ENCODE results near the gene LPO.

LPO gene

DNA sequence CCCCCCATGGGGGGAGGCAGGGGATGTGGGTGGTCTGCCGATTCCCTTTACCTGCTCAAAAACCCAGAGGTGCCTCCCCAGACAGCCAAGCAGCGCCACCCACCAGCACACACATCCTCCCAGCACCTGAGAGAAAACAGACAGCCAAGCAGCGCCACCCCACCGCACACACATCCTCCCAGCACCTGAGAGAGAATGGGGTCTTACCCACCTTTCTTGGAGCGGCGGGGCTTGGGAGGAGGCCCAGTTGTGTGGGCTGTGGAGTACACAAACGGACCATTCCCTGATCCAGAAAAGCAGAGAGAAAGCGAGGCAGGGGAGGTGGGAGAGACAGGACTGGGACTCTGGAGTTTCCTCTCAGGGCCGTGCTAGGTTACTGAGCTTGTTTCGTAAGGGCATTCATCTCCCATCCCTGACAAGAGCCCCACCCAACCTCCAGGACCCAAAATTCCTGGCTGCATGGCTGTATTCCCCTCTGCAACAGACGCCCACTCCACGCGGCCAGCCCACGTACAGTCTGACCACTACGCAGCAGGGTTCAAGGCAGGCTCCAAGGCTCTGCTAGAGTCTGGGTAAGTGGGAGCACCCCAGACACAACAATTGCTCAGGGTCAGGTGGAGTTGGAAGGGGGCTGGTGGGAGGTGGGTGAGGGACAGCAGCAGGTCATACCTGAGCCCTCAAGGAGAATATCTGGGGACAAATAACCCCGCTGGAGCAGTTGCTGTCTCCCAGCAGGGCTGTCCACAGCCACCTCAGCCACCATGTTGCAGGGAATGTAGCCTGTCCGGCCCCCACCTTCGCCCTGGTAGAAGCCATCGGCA is 68.0 kb downstream of the LPO start:
- no peak for DNase-seq

DNA sequence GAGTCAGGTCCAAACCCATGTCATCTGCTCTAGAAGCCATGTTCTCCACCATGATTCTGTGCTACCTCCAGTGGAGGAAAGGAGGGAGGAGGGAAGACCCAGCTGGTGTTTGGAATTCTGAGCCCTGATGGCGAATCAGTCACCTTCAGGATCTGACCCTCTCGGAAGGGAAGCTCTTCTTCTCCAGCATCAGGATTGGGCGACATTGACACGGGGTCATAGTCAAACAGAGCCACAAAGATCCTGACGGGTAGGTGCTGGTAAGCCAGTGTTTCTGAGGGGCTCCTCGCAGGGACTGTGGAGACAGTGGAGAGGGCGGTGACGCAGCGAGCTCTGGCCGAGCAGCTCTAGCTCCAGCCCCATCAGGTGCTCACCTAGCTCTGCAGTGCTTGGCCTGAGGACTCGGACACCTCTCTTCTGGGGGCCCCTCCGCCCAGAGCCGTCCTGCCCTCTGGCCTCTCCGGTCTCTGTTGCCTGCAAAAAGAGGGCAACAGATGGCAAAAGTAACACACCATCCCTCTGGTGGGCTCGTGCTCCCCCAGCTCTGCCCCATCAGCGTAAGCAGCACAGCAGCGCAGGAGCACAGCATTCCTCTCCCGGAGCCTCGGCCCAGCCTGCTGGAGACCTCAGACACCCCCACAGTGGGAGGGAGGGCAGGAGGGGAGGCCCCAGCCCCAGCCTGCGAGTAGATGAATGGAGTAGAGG is 69.2 kb downstream of the LPO start:
- DNase-seq, result no peak

DNA sequence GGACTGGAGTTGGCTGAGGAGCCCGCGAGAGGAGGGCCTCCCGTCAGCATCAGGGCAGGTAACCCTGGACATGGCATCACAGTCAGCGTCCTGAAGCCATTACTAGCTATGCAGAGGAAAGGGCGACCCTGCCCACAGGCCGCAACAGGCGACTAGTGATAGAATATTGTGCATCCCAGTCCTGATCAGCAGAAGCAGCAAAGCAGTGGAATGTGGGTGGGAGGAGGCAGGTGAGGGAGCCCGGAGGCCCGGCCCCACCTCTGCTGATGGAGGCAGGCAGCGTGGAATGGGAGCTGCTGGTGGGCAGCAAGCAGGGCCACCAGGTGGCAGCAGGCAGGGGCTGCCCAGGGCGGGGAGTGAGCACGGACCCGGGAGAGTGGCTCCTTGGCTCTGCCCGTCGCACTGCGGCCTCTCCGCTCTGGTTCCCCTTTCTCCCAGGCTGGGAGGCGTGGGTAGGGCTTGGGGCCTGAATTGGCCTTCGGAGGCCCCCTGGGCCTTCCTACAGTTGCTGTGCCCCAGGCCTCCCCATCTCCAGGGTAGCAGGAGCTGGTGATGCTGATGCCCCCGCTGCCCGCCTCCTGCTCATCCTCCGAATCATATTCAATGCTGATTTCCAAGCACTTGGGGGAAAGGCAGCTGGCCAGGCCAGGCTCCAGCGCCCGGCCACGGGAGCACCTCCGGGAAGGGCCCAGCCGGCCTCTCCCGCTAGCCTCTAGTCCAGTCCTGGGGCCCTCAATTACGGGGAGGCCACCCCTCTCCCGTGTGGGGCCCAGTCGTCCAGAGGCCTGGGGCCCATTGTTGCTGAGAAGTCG is 70.0 kb downstream of the LPO start:
- DNase-seq, result no peak

DNA sequence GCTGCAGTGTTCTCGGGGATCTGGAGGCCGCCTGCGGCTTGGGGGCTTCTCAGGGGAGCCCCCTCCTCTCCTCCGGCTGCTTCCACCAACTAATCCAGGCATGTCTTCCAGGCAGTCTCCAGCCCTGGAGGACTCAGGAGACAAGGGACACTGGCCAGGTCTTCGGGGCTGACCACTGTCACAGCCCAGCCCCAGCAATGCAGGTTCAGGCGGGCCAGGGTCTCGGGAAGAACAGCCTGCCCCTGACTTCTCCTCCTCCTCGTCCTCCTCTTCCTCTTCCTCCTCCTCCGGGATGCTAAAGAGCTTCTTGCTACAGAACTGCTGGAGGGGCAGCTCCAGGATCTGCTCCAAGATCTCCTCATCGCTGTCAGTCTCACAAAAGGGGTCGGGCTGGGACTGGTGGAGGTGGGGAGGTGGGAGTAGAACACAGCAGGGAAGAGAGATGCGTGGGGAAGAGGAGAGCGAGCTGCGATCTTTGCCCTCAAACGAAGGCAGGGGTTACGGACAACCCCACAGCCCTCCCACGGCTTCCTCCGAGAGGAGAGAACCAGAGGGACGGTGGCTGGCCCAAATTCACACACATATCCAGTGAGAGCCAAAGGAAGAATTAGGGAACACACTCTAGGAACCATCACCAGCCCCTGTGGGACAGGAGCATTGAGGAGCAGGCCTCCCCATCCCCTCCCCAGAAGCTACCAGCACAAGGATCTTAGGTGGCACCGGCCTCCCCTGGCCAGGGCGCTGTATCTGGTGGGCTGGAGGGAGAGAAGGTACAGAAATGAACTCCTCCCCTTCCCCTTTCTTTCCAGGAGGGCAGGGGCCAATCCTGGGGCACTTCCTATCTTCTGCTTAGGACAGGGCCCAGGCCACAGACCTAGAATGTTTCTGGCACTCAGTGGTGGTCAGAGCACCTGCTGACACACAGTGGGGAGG is 70.9 kb downstream of the LPO start:
- no peak for DNase-seq

DNA sequence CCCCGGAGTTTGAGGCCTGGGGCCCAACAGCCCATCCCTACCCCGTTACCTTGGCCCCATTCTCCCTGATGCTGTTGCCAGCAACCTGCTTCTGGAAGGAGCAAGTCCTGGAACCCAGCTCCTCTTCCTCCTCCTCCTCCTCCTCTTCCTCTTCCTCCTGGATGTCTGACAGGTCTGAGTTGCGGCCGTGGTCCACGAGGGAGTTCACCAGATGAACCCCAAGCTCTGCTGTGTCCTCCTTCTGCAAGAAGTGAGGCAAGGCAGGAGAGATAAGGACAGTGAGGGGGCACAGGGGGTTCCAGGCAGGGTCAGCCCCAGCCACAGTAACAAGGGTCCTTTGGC is 71.5 kb downstream of the LPO start:
- no peak for DNase-seq

DNA sequence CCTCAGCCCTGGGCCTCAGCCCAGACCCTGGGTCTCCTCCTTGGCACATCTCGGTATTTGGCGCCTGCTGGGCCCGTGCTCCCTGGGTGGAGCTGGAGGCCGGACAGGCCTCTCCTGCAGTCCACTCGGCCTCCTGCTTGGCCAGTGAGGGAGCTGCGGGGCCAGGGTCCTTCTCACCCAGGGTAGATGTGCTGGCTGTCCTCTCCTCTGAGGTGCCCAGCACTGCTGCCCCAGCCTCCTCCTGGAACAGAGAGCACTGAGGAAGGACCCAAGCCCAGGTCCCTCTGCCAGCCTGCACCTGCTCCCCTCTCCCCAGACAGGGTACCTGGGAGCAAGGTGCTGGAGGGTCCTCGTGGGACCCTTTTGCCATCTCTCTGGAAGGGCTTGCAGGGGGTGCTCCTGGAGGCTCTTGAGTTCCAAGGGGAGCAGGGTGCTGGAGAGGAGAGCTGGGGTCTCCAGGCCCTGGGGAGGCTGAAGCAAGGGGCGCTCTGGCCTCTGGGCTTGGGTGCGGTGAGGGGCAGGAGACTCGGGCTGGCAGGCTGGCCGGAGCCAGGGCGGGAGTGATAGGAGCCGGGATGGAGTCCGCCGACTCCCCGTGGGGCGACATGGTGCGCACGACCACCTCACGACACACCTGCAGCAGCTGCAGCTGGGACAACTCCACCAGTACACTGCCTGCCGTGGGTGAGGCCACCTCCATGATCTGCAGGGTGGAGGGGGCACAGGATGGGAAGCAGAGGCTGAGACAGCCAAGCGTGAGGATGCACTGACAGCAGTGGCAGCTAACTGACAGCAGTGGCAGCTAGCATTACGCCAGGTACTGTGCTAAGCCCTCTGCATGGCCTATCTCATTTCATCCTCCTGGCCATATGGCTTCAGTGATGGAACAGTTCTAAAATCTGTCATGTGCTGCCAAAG is 72.4 kb downstream of the LPO start:
- DNase-seq, result no peak

DNA sequence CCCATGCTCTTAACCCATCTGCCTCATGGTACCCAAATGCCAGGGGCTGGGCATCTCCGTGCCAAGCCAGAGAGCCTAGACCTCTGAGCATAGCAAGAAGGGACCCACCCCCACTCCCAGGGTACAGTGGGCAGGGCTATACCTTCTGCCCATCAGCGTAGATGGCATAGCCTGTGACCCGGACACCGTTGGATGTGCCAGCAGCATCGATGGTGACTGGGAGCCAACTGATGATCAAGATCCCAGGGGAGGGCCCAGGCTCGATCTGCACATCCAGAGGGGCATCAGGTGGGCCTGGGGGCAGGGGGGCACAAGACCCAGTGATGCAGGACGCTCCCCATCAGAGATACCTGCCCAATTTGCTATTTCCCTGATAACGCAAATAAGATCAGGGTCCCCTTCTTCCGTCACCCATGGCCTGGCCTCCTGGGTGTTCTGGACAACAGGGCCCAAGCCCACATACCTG is 73.1 kb downstream of the LPO start:
- DNase-seq, result no peak

DNA sequence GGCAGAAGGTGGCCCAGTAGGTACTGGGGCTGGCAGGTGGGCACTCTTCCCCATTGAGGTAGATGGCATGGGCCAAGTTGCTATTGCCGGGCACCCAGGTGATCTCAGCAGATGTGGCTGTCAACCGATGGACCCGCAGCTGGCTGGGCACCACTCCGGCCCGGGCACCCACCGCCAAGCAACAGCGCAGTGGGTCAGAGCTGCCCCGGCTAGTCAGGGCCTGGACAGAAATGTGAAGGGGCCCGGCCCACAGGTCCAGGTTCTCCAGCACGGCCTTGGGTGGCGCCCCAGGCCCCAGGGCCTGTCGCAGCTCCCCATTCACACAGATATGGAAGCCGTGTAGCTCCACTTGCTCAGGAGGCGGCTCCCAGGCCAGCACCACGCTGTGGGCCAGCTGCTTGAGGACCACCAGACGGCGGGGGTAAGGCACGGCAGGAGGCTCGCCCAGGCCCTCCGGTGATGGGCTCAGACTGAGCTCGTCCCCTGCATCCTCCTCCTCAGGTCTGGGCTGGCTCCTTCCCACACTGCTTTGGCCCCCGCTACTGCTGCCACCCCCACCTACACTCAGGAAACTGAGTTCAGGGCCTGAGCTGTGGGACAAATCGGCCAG is 73.7 kb downstream of the LPO start:
- no peak for DNase-seq

DNA sequence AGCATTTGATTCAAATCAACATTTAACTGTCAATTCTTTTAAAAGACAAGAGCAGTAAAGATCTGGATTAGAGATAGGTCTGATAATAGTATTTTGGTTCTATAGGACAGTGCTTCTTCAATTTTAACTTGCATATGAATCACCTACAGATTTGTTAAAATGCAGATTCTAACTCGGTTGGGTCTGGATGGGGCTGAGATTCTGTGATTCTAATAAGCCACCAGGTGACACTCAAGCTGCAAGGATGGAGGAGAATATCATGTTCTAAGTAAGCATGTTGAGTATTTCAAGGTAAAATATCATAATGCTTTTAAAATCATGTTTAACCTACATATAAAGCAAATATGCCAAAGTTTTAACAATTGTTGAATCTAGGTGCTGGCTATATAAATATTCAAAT is 74.4 kb downstream of the LPO start:
- no peak for DNase-seq

DNA sequence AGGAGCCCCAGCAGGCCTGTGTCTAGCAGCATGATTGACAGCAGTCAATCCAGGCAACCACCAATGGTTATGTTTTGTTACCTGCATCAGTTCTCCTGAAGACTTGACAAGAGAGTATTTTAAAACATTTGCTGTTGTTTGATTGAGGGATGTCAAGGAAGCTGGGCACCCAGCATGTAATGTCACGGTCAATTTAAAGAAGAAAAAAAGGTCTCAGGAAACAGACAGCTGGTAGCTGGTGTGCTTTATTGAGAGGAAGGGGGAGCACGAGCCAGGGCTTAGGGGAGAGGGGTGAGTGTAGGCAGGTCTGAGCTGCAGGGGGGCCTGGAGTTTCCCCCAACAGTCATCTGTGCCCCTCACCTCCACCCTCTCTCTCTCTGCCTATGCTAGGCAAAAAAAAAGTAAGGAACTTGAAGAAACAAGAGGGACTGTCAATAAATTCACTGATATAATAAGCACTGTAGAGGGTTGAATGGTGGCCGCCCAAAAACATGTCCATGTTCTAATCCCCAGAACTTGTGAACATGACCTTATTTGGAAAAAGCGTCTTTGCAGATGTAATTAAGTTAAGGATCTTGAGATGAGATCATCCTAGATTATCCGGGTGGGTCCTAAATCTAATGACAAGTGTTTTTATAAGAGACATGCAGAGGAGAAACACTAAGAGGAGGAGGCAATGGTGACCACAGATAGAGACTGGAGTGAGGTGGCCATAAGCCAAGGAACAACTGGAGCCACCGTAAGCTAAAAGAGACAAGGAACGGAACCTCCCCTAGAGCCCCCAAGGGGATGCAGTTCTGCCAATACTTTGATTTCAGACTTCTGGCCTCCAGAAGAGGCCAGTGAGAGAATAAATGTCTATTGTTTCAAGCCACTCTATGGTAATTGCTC is 75.7 kb downstream of the LPO start:
- no peak for DNase-seq

DNA sequence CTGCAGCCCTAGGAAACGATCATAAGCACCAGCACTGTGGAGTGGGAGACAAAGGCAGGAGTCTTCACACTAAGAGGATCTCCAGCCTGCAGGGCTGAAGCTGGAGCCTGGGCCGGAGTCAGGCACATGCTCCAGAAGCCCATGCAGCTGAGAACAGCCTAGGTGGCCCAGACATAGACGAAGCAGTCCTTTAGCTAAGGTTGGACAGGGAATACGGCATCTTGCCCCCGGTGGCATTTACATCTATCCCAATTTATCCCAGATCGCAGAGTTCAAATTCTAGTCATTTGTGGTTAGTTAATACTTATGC is 76.3 kb downstream of the LPO start:
- DNase-seq, result no peak

DNA sequence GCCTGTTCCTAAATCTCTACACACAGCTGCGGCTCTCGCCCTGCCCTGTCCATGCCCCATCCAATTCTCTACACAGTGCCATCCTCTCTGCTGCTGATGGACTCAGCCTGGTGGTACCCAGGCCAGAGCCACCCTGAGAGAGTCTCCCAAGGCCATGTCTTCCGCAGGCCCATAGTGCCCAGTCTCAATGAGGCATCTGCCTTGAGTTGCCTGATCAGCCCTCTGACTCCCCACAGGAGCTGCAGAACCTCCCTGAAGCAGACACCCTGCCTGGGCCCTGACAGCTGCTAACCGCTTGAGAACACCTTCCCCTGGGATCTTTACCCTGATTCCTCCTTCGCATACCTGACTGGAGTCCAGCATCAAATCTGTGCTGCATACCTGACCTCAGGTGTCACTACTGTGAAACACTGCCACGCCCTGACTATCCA is 76.9 kb downstream of the LPO start:
- no peak for DNase-seq

DNA sequence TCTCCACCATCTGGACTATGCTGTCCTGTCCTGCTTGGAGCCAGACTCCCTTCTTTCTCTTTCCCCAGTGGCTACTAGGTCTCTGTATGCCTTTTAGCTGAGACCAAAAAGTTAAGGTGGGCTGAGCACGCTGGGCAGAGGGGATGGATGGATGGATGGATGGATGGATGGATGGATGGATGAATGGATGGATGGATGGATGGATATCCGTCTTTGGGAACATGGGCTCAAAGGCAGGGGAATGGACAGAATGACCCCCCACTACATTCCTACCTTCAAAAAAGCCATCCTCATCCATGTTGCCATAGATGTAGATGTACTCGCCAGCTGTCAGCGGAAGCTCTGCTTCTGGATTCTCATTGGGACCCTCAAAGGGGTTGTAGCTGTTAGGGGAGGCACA is 77.4 kb downstream of the LPO start:
- DNase-seq, result no peak

DNA sequence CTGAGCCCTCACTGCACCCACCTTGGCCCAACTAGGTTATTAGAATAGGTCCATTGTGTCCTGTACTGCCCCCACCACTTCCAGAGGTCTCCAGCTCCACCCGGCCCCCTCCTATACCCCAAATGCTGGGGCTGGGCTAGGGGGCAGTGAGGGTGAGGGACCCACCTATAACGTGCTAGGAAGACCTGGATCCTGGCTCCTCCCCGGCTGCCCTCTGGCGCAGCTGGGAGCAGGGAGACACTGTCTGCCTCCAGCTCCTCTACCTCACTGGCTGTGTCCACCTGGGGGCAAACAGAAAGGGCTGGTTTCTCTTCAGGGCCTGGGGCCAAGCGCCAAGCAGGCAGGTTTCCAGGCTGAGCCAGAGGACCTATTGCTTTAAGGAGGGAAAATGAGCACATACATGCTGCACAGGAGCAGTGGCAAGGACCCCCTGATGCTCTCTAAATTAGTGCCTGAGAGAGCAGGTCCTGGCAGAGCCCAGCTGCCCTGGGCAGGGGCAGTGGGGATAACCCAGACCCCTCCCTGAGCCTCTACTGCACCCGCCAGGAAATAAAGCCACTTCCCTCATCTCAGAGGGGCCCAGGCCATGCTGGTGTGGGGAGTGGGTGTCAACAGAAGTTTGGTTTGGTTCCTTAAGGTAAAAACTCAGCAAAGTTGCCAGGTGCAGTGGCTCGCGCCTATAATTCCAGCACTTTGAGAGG is 78.0 kb downstream of the LPO start:
- no peak for DNase-seq

DNA sequence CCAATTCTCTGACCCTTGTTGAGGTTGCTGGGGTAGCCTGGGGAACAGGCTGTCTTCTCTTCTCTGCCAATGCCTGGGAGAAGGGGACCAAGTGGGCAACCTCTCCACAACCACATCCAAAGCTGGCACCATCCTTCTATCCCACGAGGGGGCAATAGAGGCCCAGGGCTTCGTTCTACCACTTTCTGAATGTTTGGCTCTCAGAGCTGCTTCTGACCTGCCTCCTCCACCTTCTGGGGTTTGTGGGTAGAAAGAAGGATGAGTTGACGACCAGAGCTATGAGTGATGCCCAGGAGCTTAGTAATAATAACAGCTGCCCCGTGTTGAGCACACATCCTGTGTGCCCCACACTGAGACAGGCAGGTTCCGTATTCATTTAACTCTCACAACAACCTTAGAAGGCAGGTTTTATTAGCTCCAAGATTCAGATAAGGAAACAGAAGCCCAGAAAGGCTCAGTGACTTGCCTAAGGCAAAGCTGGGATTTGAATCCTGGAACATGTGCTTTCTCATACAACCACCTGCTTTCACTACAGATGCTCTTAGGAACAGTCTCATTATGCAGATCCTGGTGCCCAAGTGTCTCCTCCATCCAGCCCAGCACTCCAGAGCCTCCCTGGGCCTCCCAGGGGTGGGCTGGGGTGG is 79.2 kb downstream of the LPO start:
- no peak for DNase-seq

DNA sequence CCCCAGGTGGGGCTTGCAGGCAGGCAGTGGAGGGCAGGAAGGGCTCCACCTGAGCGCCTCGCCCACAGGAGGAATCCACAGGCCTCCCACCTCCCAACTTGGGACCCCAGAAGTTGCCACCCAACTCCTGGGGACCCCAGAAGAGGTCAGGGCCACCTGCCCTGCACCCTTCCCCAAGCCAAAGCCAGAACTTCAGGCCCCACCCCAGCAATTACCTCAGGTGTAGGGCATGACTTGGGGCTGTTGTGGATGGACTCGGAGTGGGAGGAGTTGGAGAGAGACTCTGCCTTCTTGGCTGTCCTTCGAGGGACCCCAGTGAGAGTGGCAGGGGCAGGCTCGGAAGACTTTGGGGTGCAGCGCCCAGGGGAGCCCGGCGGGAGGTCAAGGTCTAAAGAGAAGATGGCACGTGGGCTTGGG is 79.7 kb downstream of the LPO start:
- no peak for DNase-seq
